ENCODE results near the gene FNTB.

- TF ChIP-seq CTCF (conservative IDR thresholded peaks at IDR 0.05; ENCODE audit: low read depth in 2 of 2), result no peak
- TF ChIP-seq EZH2phosphoT487 (IDR thresholded peaks at IDR 0.05; ENCODE audit: unreplicated experiment), result no peak
- TF ChIP-seq EZH2 (IDR thresholded peaks at IDR 0.05; ENCODE audit: low read depth, unreplicated experiment), result no peak
- no peak for TF ChIP-seq ZNF331 (CRISPR knock-in tag; IDR thresholded peaks at IDR 0.05; ENCODE audit: low read depth)
- no peak for TF ChIP-seq REST (IDR thresholded peaks at IDR 0.05; ENCODE audit: unreplicated experiment)
- no peak for TF ChIP-seq POLR2AphosphoS5 (IDR thresholded peaks at IDR 0.05; ENCODE audit: low read depth)
- TF ChIP-seq ZNF114 (CRISPR knock-in tag; IDR thresholded peaks at IDR 0.05), result no peak
- no peak for TF ChIP-seq JUNB (IDR thresholded peaks at IDR 0.05; ENCODE audit: unreplicated experiment)
- TF ChIP-seq CREB1 (CRISPR knock-in tag; IDR thresholded peaks at IDR 0.05; ENCODE audit: low read depth), result no peak
- TF ChIP-seq NANOG (IDR thresholded peaks at IDR 0.05; ENCODE audit: borderline replicate concordance), result no peak
- no peak for TF ChIP-seq ETS1 (IDR thresholded peaks at IDR 0.05)
Measured at GRCh38 chr14:65012353-65012752, 25.7 kb downstream of the FNTB start.

All from GM23338 (cell line).